Measurements from ENCODE around the gene DNASE1L1. TPM values are rescaled to one million over a fixed set of nuclear protein-coding genes. Genes with fewer than 3 reads are reported as not detected.

Gene DNASE1L1
- total and polyA plus RNA-seq, 4 donors, result 9.3 to 22.1 (median 16.7) TPM

DNA sequence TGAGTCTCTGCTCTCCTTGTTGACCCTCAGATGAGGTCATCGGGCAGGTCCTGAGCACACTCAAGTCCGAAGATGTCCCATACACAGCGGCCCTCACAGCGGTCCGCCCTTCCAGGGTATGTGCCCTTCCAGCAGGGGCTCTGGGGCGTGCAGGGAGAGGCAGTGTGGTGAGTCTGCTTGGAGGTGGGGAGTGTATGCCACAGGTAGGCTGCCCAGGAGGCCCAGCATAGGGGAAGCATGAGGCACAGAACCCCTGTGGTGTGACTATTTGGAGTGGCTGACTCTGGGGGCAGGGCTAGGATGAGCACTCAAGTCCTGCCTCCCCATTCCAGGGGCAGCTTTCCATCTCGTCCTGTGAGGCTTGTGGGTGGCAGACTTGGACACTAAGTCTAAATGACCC is 24.6 kb upstream of the DNASE1L1 start:
- H3K9me3 ChIP-seq (ENCODE audit: control insufficient read depth in 4 of 4, low read length in 3 of 4), result no peaks in the 10 kb centered on the region
- peaks cover 4 to 26% (median 10%) of the 10 kb centered on the region in 4 donors for H3K4me1 ChIP-seq (ENCODE audit: control insufficient read depth in 4 of 4, insufficient read depth in 4 of 4, low read length in 3 of 4)
- H3K4me3 ChIP-seq (ENCODE audit: low read depth in 1 of 3, low read length in 3 of 3), result no peak overlapping the region
- TF ChIP-seq REST (IDR thresholded peaks at IDR 0.05), result no peak
- TF ChIP-seq, protein P1, sequence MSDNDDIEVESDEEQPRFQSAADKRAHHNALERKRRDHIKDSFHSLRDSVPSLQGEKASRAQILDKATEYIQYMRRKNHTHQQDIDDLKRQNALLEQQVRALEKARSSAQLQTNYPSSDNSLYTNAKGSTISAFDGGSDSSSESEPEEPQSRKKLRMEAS (IDR thresholded peaks at IDR 0.05), result no peak
- TF ChIP-seq EGR1 (IDR thresholded peaks at IDR 0.05; ENCODE audit: low read depth in 2 of 2), result no peak
- no peak for TF ChIP-seq GABPA (IDR thresholded peaks at IDR 0.05 in 1 of 2, conservative IDR thresholded peaks at IDR 0.05 in 1 of 2)
- TF ChIP-seq, protein P2, sequence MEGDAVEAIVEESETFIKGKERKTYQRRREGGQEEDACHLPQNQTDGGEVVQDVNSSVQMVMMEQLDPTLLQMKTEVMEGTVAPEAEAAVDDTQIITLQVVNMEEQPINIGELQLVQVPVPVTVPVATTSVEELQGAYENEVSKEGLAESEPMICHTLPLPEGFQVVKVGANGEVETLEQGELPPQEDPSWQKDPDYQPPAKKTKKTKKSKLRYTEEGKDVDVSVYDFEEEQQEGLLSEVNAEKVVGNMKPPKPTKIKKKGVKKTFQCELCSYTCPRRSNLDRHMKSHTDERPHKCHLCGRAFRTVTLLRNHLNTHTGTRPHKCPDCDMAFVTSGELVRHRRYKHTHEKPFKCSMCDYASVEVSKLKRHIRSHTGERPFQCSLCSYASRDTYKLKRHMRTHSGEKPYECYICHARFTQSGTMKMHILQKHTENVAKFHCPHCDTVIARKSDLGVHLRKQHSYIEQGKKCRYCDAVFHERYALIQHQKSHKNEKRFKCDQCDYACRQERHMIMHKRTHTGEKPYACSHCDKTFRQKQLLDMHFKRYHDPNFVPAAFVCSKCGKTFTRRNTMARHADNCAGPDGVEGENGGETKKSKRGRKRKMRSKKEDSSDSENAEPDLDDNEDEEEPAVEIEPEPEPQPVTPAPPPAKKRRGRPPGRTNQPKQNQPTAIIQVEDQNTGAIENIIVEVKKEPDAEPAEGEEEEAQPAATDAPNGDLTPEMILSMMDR (IDR thresholded peaks at IDR 0.05; ENCODE audit: low read depth, low read length, missing input control), result no peak
- TF ChIP-seq RAD21 (IDR thresholded peaks at IDR 0.05), result no peak
- no peak for TF ChIP-seq NR2F2 (IDR thresholded peaks at IDR 0.05)
- no peak for TF ChIP-seq FOXA1 (IDR thresholded peaks at IDR 0.05)
- TF ChIP-seq SP1 (IDR thresholded peaks at IDR 0.05), result no peak
- TF ChIP-seq HNF4G (IDR thresholded peaks at IDR 0.05), result no peak
- TF ChIP-seq RXRA (IDR thresholded peaks at IDR 0.05), result no peak
- TF ChIP-seq JUND (IDR thresholded peaks at IDR 0.05), result no peak
- no peak for TF ChIP-seq HNF4A (conservative IDR thresholded peaks at IDR 0.05)
- TF ChIP-seq YY1 (IDR thresholded peaks at IDR 0.05), result no peak
- TF ChIP-seq FOXA2 (IDR thresholded peaks at IDR 0.05), result no peak
- TF ChIP-seq TAF1 (conservative IDR thresholded peaks at IDR 0.05), result no peak
- TF ChIP-seq ATF3 (IDR thresholded peaks at IDR 0.05), result no peak
- TF ChIP-seq ZBTB33 (IDR thresholded peaks at IDR 0.05), result no peak
- H3K27ac ChIP-seq (ENCODE audit: low read depth in 1 of 2, low read length in 2 of 2), result no peak overlapping the region
- DNase-seq (ENCODE audit: low spot score), result no peak
- peaks cover 3 to 10% (median 5%) of the 10 kb centered on the region in 4 donors for H3K36me3 ChIP-seq (ENCODE audit: control insufficient read depth in 4 of 4, insufficient read depth in 3 of 4, low read depth in 1 of 4, low read length in 3 of 4)
- WGBS, result 94% methylated on average over 7 of the region's 7 CpGs
- no peaks in the 10 kb centered on the region for H3K27me3 ChIP-seq (ENCODE audit: control insufficient read depth in 4 of 4, insufficient read depth in 4 of 4, low read length in 3 of 4)
- no peak overlapping the region for H3K9ac ChIP-seq (ENCODE audit: low read depth in 1 of 2, low read length in 2 of 2)
